Neural crest cell (in vitro differentiated cells): ENCODE results near the gene CPNE6. TPM values are rescaled to one million over a fixed set of nuclear protein-coding genes. Genes with fewer than 3 reads are reported as not detected.
"Not testable (repeated sequence)": the region's sequence is repeated elsewhere in the genome, so short reads cannot be mapped to it uniquely, and the experiment has no call there.

Source experiments
- DNase-seq: peaks from one replicate; pipeline ENCODE4 v3.0.0; 2021; ENCODE audit warnings: low read depth, mixed read lengths, low spot score
- H3K27ac Mint-ChIP-seq: one replicate; pipeline ENCODE4 v1.8.0; 2021; ENCODE audit warnings: mild to moderate bottlenecking, mixed read lengths; ENCODE audit not compliant: unreplicated experiment
- H3K27me3 Mint-ChIP-seq: 2 replicates; pipeline ENCODE4 v1.8.0; 2021; ENCODE audit warnings: low read depth, mild to moderate bottlenecking, mixed read lengths
- H3K36me3 Mint-ChIP-seq: 2 replicates; pipeline ENCODE4 v1.8.0; 2021; ENCODE audit warnings: low read depth, mild to moderate bottlenecking, mixed read lengths
- H3K4me1 Mint-ChIP-seq: 2 replicates; pipeline ENCODE4 v1.8.0; 2021; ENCODE audit warnings: mixed read lengths
- H3K4me3 Mint-ChIP-seq: one replicate; pipeline ENCODE4 v1.8.0; 2021; ENCODE audit warnings: mild to moderate bottlenecking, mixed read lengths
- H3K9me3 Mint-ChIP-seq: 2 replicates; pipeline ENCODE4 v1.8.0; 2021; ENCODE audit warnings: mixed read lengths
- CTCF ChIP-seq: fragments of 200-600 bp; sonication (generic); conservative IDR thresholded peaks from 2 replicates; pipeline ENCODE4 v1.5.0; 2021; ENCODE audit warnings: antibody characterized with exemption, mild to moderate bottlenecking
- long read RNA-seq: library from polyadenylated mRNA; unstranded; transcript quantifications from one replicate; pipeline ENCODE4 v2.0.0, GENCODE V29; 2020
- total RNA-seq: library from RNA; stranded (reverse); gene quantifications from 2 replicates; pipeline ENCODE4 v1.2.1, GENCODE V29; 2021

CPNE6 gene
- total RNA-seq, result not detected in 2 replicates
- long read RNA-seq, result 0 reads

GRCh38 chr14:24071144-24071697 is at the start of gene CPNE6:
TSS of gene CPNE6 (plus strand) at chr14:24071562. CDS start at chr14:24072937, 1,375 bp downstream.
- Mint-ChIP-seq H3K27me3 (peaks cover 7% of the 10 kb centered on the region), H3K9me3 (no peaks in the 10 kb centered on the region), H3K4me3 (no peak within 1 kb of the TSS), H3K4me1 (no peaks in the 10 kb centered on the region), H3K36me3 (no peaks in the 10 kb centered on the region), H3K27ac (no peak within 1 kb of the TSS)
- no peak for DNase-seq
- TF ChIP-seq CTCF, result no peak

- not testable (repeated sequence) for H3K27ac Mint-ChIP-seq, DNase-seq, H3K4me1 Mint-ChIP-seq, H3K4me3 Mint-ChIP-seq
- Mint-ChIP-seq H3K27me3 (peaks cover 40% of the 10 kb centered on the region), H3K9me3 (peaks cover 21% of the 10 kb centered on the region), H3K36me3 (peaks cover 13% of the 10 kb centered on the region)
These were observed 46.4 kb upstream of the CPNE6 start for GRCh38 chr14:24024939-24025418.

- not testable (repeated sequence) for H3K27ac Mint-ChIP-seq, H3K4me1 Mint-ChIP-seq, H3K4me3 Mint-ChIP-seq, DNase-seq
- Mint-ChIP-seq H3K36me3 (peaks cover 13% of the 10 kb centered on the region), H3K9me3 (peaks cover 19% of the 10 kb centered on the region), H3K27me3 (peaks cover 34% of the 10 kb centered on the region)
These were observed 41.7 kb upstream of the CPNE6 start for GRCh38 chr14:24029687-24030086.

GRCh38 chr14:24031331-24031730 is 40.0 kb upstream of the CPNE6 start:
- H3K27ac Mint-ChIP-seq, DNase-seq, H3K4me1 Mint-ChIP-seq, H3K4me3 Mint-ChIP-seq: not testable (repeated sequence)
- Mint-ChIP-seq H3K27me3 (peaks cover 29% of the 10 kb centered on the region), H3K36me3 (peaks cover 10% of the 10 kb centered on the region), H3K9me3 (peaks cover 13% of the 10 kb centered on the region)

GRCh38 chr14:24032727-24033418 is 38.5 kb upstream of the CPNE6 start:
- Mint-ChIP-seq H3K4me1 (peaks cover 7% of the 10 kb centered on the region), H3K27ac (no peak overlapping the region), H3K27me3 (peaks cover 14% of the 10 kb centered on the region), H3K36me3 (no peaks in the 10 kb centered on the region), H3K9me3 (peaks cover 4% of the 10 kb centered on the region), H3K4me3 (no peak overlapping the region)
- no peak for DNase-seq
- TF ChIP-seq CTCF, result no peak

GRCh38 chr14:24035769-24036168 is 35.6 kb upstream of the CPNE6 start:
- peaks cover 14% of the 10 kb centered on the region for H3K27me3 Mint-ChIP-seq
- DNase-seq, H3K36me3 Mint-ChIP-seq, H3K9me3 Mint-ChIP-seq, H3K27ac Mint-ChIP-seq, H3K4me1 Mint-ChIP-seq: not testable (repeated sequence)
- H3K4me3 Mint-ChIP-seq, result peak overlapping the region; percentile 82

- H3K27ac Mint-ChIP-seq, result peak overlapping the region; percentile 54
- DNase-seq, result peak; percentile 49
- peak overlapping the region; percentile 93 for H3K4me3 Mint-ChIP-seq
- H3K36me3 Mint-ChIP-seq, result no peaks in the 10 kb centered on the region
- peaks cover 7% of the 10 kb centered on the region for H3K4me1 Mint-ChIP-seq
- H3K9me3 Mint-ChIP-seq, result peaks cover 2% of the 10 kb centered on the region
- peak; percentile 79 for TF ChIP-seq CTCF
- peaks cover 14% of the 10 kb centered on the region for H3K27me3 Mint-ChIP-seq
These were observed 35.0 kb upstream of the CPNE6 start for GRCh38 chr14:24036169-24036962.
